ENCODE results near the gene KIF12. TPM values are rescaled to one million over a fixed set of nuclear protein-coding genes. Genes with fewer than 3 reads are reported as not detected.
A peak's percentile ranks its signal among the peaks of the same experiment; 100 is the strongest.

KIF12 gene
- total RNA-seq, 1 donor from 2014 or later, result 4.8 TPM

- Histone ChIP-seq H3K4me1 (peaks cover 14% of the 10 kb centered on the region), H3K4me3 (peak overlapping the region; percentile 58), H3K27ac (no peak overlapping the region), H3K27me3 (ENCODE audit: low read depth) (peaks cover 22% of the 10 kb centered on the region), H3K9me3 (no peaks in the 10 kb centered on the region), H3K36me3 (no peaks in the 10 kb centered on the region)
- TF ChIP-seq CTCF (IDR thresholded peaks at IDR 0.05), result no peak
- DNase-seq (no peak), ATAC-seq (peak in 1 of 2 donors; percentile 1)
- intact Hi-C loops (cut with DNase I), result no loop called here
Measured at GRCh38 chr9:114097613-114098020, 1.5 kb downstream of the KIF12 start.

- TF ChIP-seq CTCF (IDR thresholded peaks at IDR 0.05), result no peak
- intact Hi-C loops (cut with DNase I), result no loop called here
- Histone ChIP-seq H3K36me3 (no peaks in the 10 kb centered on the region), H3K27ac (no peak overlapping the region), H3K4me3 (no peak overlapping the region), H3K9me3 (no peaks in the 10 kb centered on the region), H3K4me1 (peaks cover 14% of the 10 kb centered on the region), H3K27me3 (ENCODE audit: low read depth) (peaks cover 26% of the 10 kb centered on the region)
- ATAC-seq (no peak), DNase-seq (no peak)
Measured at GRCh38 chr9:114096866-114097612, 2.1 kb downstream of the KIF12 start.

GRCh38 chr9:114096041-114096511, 3.0 kb downstream of the KIF12 start:
- intact Hi-C loops (cut with DNase I), result no loop called here
- no peak for TF ChIP-seq CTCF (IDR thresholded peaks at IDR 0.05)
- DNase-seq (no peak), ATAC-seq (no peak)
- peaks cover 26% of the 10 kb centered on the region for H3K27me3 ChIP-seq (ENCODE audit: low read depth)
- H3K4me1 ChIP-seq, result peaks cover 14% of the 10 kb centered on the region
- H3K27ac ChIP-seq, result no peak overlapping the region
- H3K4me3 ChIP-seq, result no peak overlapping the region
- H3K36me3 ChIP-seq, result no peaks in the 10 kb centered on the region
- H3K9me3 ChIP-seq, result no peaks in the 10 kb centered on the region

GRCh38 chr9:114094971-114095370, 4.1 kb downstream of the KIF12 start:
- Histone ChIP-seq H3K4me1 (peaks cover 14% of the 10 kb centered on the region), H3K27me3 (ENCODE audit: low read depth) (peaks cover 26% of the 10 kb centered on the region), H3K27ac (no peak overlapping the region), H3K9me3 (no peaks in the 10 kb centered on the region), H3K4me3 (no peak overlapping the region), H3K36me3 (no peaks in the 10 kb centered on the region)
- intact Hi-C loops (cut with DNase I), result no loop called here
- no peak for ATAC-seq
- DNase-seq, result no peak
- TF ChIP-seq CTCF (IDR thresholded peaks at IDR 0.05), result no peak

- ATAC-seq (no peak), DNase-seq (no peak)
- H3K27ac ChIP-seq, result no peak overlapping the region
- peaks cover 11% of the 10 kb centered on the region for H3K4me1 ChIP-seq
- H3K4me3 ChIP-seq, result no peak overlapping the region
- peaks cover 19% of the 10 kb centered on the region for H3K27me3 ChIP-seq (ENCODE audit: low read depth)
- intact Hi-C loops (cut with DNase I), result no loop called here
- no peaks in the 10 kb centered on the region for H3K9me3 ChIP-seq
- H3K36me3 ChIP-seq, result no peaks in the 10 kb centered on the region
- TF ChIP-seq CTCF (IDR thresholded peaks at IDR 0.05), result no peak
Measured at GRCh38 chr9:114093761-114094505, 5.2 kb downstream of the KIF12 start.

All from lower lobe of right lung (tissue), 2 donors.